ENCODE measurements around the gene PSG5.
"Not testable (repeated sequence)": the region's sequence is repeated elsewhere in the genome, so short reads cannot be mapped to it uniquely, and the experiment has no call there.

Gene PSG5

DNA sequence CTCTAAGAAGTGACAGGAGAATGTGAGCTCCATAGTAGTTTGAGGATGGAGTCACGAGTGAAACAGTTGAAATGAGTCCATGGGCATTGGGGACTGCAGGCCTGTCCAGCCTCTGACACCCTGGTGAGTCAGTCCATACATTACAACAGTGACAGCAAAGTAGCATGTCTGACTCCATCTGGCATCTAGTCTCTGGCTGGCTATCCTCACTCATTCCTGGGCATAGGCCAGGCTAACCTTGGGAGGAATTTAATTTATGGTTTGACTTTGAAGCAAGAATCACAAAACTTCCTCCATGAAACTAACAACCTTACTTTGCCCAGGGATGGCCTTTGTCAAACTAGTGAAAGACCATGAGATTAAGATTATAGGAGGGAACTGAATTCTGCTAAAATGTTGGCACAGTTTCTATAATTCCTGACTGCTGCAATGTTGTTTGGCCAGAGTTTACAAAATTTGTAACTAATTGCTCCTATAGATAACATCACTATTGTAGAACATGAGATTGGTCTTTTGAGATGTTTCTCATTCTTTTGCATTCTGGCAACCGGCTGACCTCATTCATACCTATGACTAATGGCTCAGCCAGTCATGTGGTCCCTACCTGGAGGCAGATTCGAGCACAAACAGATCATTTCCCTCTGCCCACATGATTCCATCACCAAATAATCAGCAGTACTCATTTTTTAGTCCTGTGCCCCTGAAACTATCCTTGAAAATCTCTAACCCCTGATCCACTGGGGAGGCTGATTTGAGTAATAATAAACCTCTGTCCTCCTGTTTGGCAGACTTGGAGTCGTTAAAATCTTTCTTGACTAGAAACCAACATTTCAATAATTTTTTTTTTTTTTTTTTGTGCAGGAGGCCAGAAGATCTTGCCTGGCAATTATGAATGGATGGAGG lies 4.2 kb downstream of the PSG5 start:
- not testable (repeated sequence) for DNase-seq

GRCh38 chr19:43179569-43180147 lies 6.7 kb downstream of the PSG5 start:
- not testable (repeated sequence) for DNase-seq

DNA sequence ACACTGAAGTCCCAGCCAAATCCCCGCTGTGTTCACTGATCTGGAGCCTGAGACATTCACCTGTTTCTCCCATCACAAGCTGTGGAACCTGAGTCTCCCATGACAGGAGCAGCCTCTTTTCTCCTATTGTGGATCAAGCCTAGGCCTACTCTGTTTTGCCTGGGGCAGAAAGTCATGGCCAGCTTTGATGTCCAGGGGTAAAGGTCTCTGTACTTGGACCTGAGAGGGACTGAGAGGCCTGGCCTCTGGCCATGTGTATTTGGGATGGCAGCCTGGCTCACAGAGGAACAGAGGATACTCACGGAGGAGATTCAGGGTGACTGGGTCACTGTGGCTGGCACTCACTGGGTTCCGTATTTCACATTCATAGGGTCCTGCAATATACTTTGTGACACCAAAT lies 7.8 kb downstream of the PSG5 start:
- DNase-seq = not testable (repeated sequence)

GRCh38 chr19:43165906-43166305 lies 20.4 kb downstream of the PSG5 start:
- DNase-seq = not testable (repeated sequence)

- DNase-seq = not testable (repeated sequence)
These were observed 23.2 kb downstream of the PSG5 start for GRCh38 chr19:43163135-43163534.

DNA sequence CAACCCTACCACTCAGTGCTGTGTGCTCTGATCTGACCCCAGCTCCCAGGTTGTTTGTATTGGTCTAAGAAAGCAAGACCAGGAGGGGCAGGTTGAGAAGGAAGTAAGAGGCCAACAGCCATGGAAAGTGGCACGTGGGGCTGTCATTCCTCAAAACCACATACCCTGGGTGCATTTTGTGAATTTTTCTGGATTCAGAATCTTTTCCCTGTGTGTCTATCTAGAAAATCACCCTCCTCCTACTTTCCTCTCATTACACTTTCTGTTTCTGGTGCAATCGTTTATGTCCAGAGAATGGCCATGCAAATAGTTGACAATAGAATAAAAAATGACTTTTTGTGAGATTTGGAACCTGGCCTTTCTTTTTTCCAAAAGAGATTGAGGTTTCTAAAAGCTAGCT lies 24.1 kb downstream of the PSG5 start:
- DNase-seq = not testable (repeated sequence)

- DNase-seq = no peak
These were observed 34.1 kb downstream of the PSG5 start for GRCh38 chr19:43152214-43152613.

GRCh38 chr19:43149788-43150187 lies 36.5 kb downstream of the PSG5 start:
- DNase-seq = not testable (repeated sequence)

GRCh38 chr19:43148233-43148632 lies 38.1 kb downstream of the PSG5 start:
- no peak for DNase-seq

DNA sequence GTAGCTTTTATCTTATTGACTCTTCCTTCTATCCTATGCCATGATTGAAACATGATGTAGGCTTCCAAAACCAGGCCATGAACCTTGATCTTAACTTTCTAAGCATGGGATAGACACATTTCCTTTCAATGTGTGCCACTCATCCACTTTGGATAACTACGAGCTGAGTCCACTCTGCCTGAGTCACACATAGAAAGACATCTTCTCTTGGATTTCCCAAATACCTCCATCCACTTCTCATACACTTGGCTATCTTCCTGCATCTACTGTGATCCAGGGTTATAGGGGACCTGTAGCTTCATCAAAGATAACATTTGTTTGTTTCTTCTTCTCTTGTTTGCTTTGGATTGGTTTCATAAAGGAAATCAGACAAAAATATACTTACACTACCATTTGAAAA lies 44.6 kb downstream of the PSG5 start:
- not testable (repeated sequence) for DNase-seq

- no peak for DNase-seq
These were observed 53.6 kb downstream of the PSG5 start for GRCh38 chr19:43132696-43133095.

GRCh38 chr19:43131281-43131842 lies 55.0 kb downstream of the PSG5 start:
- not testable (repeated sequence) for DNase-seq

GRCh38 chr19:43129197-43129596 lies 57.1 kb downstream of the PSG5 start:
- DNase-seq = not testable (repeated sequence)

DNA sequence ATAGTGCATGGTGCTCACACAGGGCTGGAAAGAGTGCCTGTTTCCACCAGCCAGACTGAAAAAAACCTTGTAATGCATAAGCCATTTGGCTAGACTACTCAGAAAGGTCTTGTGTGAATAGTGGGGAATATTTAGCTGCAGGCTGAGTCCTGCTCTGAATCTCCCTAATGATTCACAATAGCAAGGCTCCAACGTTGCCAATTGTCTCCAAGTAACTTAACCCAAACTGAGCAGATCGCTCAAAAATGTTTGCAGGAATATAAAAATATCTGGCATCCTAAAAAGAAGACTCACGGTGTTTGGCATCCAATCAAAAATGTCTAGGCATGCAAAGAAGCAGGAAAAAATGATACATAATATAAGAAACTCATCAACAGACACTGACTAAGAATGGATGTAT lies 59.0 kb downstream of the PSG5 start:
- DNase-seq = not testable (repeated sequence)

DNA sequence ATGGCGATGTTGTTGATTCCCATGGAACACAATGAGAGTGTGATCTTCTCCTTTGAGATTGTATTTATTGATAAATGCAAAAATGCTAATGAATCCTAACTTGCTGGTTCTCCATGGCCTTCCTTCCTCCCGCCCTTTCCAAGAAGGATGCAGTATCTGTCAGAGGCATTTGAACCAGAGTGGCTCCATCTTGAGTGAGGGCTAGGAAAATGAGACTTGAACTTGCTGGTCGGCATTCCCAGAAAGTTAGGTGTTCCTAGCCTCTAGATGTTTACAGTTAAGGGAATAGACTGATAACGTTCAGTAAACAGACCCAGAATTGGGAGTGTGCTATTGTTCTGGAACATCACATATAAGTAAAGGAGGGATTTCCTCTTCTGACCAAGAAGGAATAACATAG lies 59.6 kb downstream of the PSG5 start:
- DNase-seq = no peak

GRCh38 chr19:43124360-43124759 lies 62.0 kb downstream of the PSG5 start:
- DNase-seq = no peak

GRCh38 chr19:43120433-43121026 lies 65.8 kb downstream of the PSG5 start:
- DNase-seq = not testable (repeated sequence)

DNA sequence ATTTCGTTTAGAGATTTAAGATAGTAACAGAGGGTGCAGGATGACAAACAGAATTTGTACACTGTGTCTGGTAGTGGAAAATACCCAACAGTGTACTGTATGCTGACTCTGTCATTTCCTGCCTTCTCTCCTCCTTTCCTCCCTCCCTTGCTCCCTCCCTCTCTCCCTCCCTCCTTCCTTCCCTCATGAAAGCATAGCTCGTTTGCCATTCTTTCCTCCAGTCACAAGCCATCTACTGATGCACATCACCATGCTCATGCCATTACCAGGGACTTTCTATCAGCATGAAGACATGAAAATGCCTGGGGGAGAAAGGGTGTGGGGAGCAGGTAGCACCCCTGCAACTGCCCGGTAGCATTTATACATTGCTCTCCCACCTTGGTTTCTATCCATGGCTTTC lies 66.8 kb downstream of the PSG5 start:
- not testable (repeated sequence) for DNase-seq

Data from AML-193 (cell line).